H9 (cell line): ENCODE results near the gene ZNF488. TPM values are rescaled to one million over a fixed set of nuclear protein-coding genes. Genes with fewer than 3 reads are reported as not detected.

Experiments used
- DNase-seq: peaks from one replicate; pipeline ENCODE4 v3.0.0-alpha.2; 2017
- H2AFZ ChIP-seq: one replicate; pipeline ENCODE4 v1.6.1; 2013; ENCODE audit warnings: mild to moderate bottlenecking, low read length, control low read depth, moderate library complexity
- H2AK5ac ChIP-seq: 2 replicates; pipeline ENCODE4 v1.6.1; 2013; ENCODE audit warnings: low read length, control low read depth, mixed read lengths; ENCODE audit not compliant: insufficient read length
- H2BK120ac ChIP-seq: one replicate; pipeline ENCODE4 v1.6.1; 2013; ENCODE audit warnings: low read depth, mild to moderate bottlenecking, low read length, control low read depth, inconsistent platforms; ENCODE audit not compliant: poor library complexity, severe bottlenecking
- H2BK12ac ChIP-seq: 2 replicates; pipeline ENCODE4 v1.6.1; 2013; ENCODE audit warnings: low read length, control low read depth, mixed read lengths, low read depth; ENCODE audit not compliant: insufficient read length
- H2BK15ac ChIP-seq: 2 replicates; pipeline ENCODE4 v1.6.1; 2013; ENCODE audit warnings: low read depth, low read length, control low read depth
- H2BK20ac ChIP-seq: one replicate; pipeline ENCODE4 v1.6.1; 2013; ENCODE audit warnings: low read depth, mild to moderate bottlenecking, low read length, control low read depth, inconsistent platforms; ENCODE audit not compliant: poor library complexity, severe bottlenecking
- H2BK5ac ChIP-seq: 2 replicates; pipeline ENCODE4 v1.6.1; 2013; ENCODE audit warnings: low read length, control low read depth, mixed read lengths; ENCODE audit not compliant: insufficient read length
- H3K14ac ChIP-seq: 2 replicates; pipeline ENCODE4 v1.6.1; 2013; ENCODE audit warnings: low read length, control low read depth; ENCODE audit not compliant: insufficient read depth
- H3K18ac ChIP-seq: 2 replicates; pipeline ENCODE4 v1.6.1; 2013; ENCODE audit warnings: low read depth, mild to moderate bottlenecking, mixed read lengths, low read length, control low read depth; ENCODE audit not compliant: insufficient read length
- H3K23ac ChIP-seq: 2 replicates; pipeline ENCODE4 v1.6.1; 2013; ENCODE audit warnings: low read length, control low read depth, mixed read lengths, low read depth; ENCODE audit not compliant: insufficient read length
- H3K23me2 ChIP-seq: 2 replicates; pipeline ENCODE4 v1.6.1; 2013; ENCODE audit warnings: low read depth, mild to moderate bottlenecking, mixed read lengths, low read length, control low read depth; ENCODE audit not compliant: insufficient read length, poor library complexity, severe bottlenecking
- H3K27ac ChIP-seq: 2 replicates; pipeline ENCODE4 v1.5.1; 2013; ENCODE audit warnings: low read length, control low read depth, mixed read lengths, low read depth; ENCODE audit not compliant: insufficient read length
- H3K27me3 ChIP-seq: 2 replicates; pipeline ENCODE4 v1.6.1; 2013; ENCODE audit warnings: low read length, control low read depth, inconsistent platforms; ENCODE audit not compliant: insufficient read depth
- H3K4ac ChIP-seq: 2 replicates; pipeline ENCODE4 v1.6.1; 2013; ENCODE audit warnings: low read depth, mild to moderate bottlenecking, control low read depth, inconsistent platforms, low read length, moderate library complexity
- H3K4me1 ChIP-seq: 2 replicates; pipeline ENCODE4 v1.6.1; 2013; ENCODE audit warnings: low read length, control low read depth, inconsistent platforms; ENCODE audit not compliant: insufficient read depth
- H3K4me2 ChIP-seq: 2 replicates; pipeline ENCODE4 v1.6.1; 2013; ENCODE audit warnings: low read length, control low read depth, mixed read lengths; ENCODE audit not compliant: insufficient read length, insufficient read depth
- H3K56ac ChIP-seq: 2 replicates; pipeline ENCODE4 v1.6.1; 2013; ENCODE audit warnings: low read depth, mild to moderate bottlenecking, mixed read lengths, low read length, control low read depth; ENCODE audit not compliant: insufficient read length
- H3K79me1 ChIP-seq: 2 replicates; pipeline ENCODE4 v1.6.1; 2013; ENCODE audit warnings: low read depth, mild to moderate bottlenecking, moderate library complexity, low read length, control low read depth, inconsistent platforms; ENCODE audit not compliant: insufficient read depth, poor library complexity, severe bottlenecking
- H3K79me2 ChIP-seq: 2 replicates; pipeline ENCODE4 v1.6.1; 2013; ENCODE audit warnings: low read length, control low read depth, inconsistent platforms; ENCODE audit not compliant: insufficient read depth
- H3K9ac ChIP-seq: 2 replicates; pipeline ENCODE4 v1.6.1; 2013; ENCODE audit warnings: low read length, control low read depth, mixed read lengths; ENCODE audit not compliant: insufficient read length; ENCODE audit errors: extremely low read depth
- H3K9me3 ChIP-seq: one replicate; pipeline ENCODE4 v1.6.1; 2013; ENCODE audit warnings: low read depth, low read length, inconsistent platforms; ENCODE audit not compliant: control insufficient read depth
- H3T11ph ChIP-seq: one replicate; pipeline ENCODE4 v1.6.1; 2013; ENCODE audit warnings: mild to moderate bottlenecking, low read length, control low read depth, inconsistent platforms
- H4K20me1 ChIP-seq: one replicate; pipeline ENCODE4 v1.6.1; 2013; ENCODE audit not compliant: control insufficient read depth, insufficient read length, insufficient read depth
- H4K5ac ChIP-seq: 2 replicates; pipeline ENCODE4 v1.6.1; 2013; ENCODE audit warnings: low read depth, mild to moderate bottlenecking, mixed read lengths, low read length, control low read depth; ENCODE audit not compliant: insufficient read length
- H4K8ac ChIP-seq: replicated peaks from 2 replicates; pipeline ENCODE4 v1.6.1; 2013; ENCODE audit warnings: low read length, control low read depth, mixed read lengths, low read depth; ENCODE audit not compliant: insufficient read length
- H4K91ac ChIP-seq: 2 replicates; pipeline ENCODE4 v1.6.1; 2013; ENCODE audit warnings: low read depth, mild to moderate bottlenecking, moderate library complexity, mixed read lengths, low read length, control low read depth; ENCODE audit not compliant: insufficient read length
- H3K27ac Mint-ChIP-seq, 3 experiments: 2 replicates in 2 of 3; 3 replicates in 1 of 3; pipeline ENCODE4 v1.8.0; 2020 to 2021; ENCODE audit warnings: mixed read lengths in 3 of 3, mild to moderate bottlenecking in 1 of 3, moderate library complexity in 1 of 3
- H3K27me3 Mint-ChIP-seq: 2 replicates; pipeline ENCODE4 v1.8.0; 2021; ENCODE audit warnings: low read depth, mild to moderate bottlenecking, moderate library complexity, mixed read lengths
- H3K36me3 Mint-ChIP-seq, 3 experiments: 2 replicates in 2 of 3; 3 replicates in 1 of 3; pipeline ENCODE4 v1.8.0; 2020 to 2021; ENCODE audit warnings: low read depth in 3 of 3, mixed read lengths in 3 of 3; ENCODE audit not compliant: insufficient read depth in 1 of 3
- H3K4me1 Mint-ChIP-seq, 2 experiments: 2 replicates each; pipeline ENCODE4 v1.8.0; 2020; ENCODE audit warnings: mixed read lengths in 2 of 2
- H3K4me3 Mint-ChIP-seq, 2 experiments: 2 replicates in 1 of 2; 3 replicates in 1 of 2; pipeline ENCODE4 v1.8.0; 2020 to 2021; ENCODE audit warnings: mild to moderate bottlenecking in 2 of 2, mixed read lengths in 2 of 2, moderate library complexity in 1 of 2
- H3K9me3 Mint-ChIP-seq, 2 experiments: 2 replicates in 1 of 2; 3 replicates in 1 of 2; pipeline ENCODE4 v1.8.0; 2020; ENCODE audit warnings: mild to moderate bottlenecking in 2 of 2, mixed read lengths in 2 of 2, moderate library complexity in 1 of 2
- CTCF ChIP-seq: fragments of 200-600 bp; sonication (generic); conservative IDR thresholded peaks from 3 replicates; pipeline ENCODE4 v1.8.0; 2021; ENCODE audit warnings: antibody characterized with exemption, mild to moderate bottlenecking
- WGBS: extraction: QIAGEN DNeasy Blood & Tissue Kit; methylation state at CpG from one replicate; pipeline ENCODE4 v1.1.7; 2013; ENCODE audit warnings: missing lambda C conversion rate, low lambda C conversion rate, mixed read lengths; ENCODE audit not compliant: insufficient read length; ENCODE audit errors: extremely low coverage; 5-methylcytosine and 5-hydroxymethylcytosine counted together
- total RNA-seq: library from RNA; stranded (reverse); gene quantifications from 2 replicates; pipeline ENCODE4 v1.2.1, GENCODE V29; 2021

The ZNF488 gene
- total RNA-seq, 1 experiment from 2014 or later, result 2.9 TPM

GRCh38 chr10:47320812-47321211 lies 63.3 kb downstream of the ZNF488 start:
- Mint-ChIP-seq H3K36me3 (no peaks in the 10 kb centered on the region; a peak in 1 of 7 replicates), H3K4me1 (no peaks in the 10 kb centered on the region), H3K4me3 (no peak overlapping the region), H3K27ac (peak overlapping the region in 1 of 3 experiments; percentile 45; a peak in 2 of 7 replicates), H3K27me3 (peaks cover 6% of the 10 kb centered on the region), H3K9me3 (no peaks in the 10 kb centered on the region; a peak in 3 of 5 replicates)
- Histone ChIP-seq H4K8ac (no peak overlapping the region), H2BK120ac (no peak overlapping the region), H4K5ac (no peak overlapping the region), H2BK15ac (no peak overlapping the region), H3K9me3 (no peaks in the 10 kb centered on the region), H3K23me2 (no peaks in the 10 kb centered on the region), H3K4ac (no peak overlapping the region), H2BK12ac (no peak overlapping the region), H2AFZ (no peak overlapping the region), H3K14ac (no peak overlapping the region), H4K91ac (no peak overlapping the region), H3T11ph (no peak overlapping the region), H3K56ac (no peak overlapping the region), H2BK20ac (no peak overlapping the region), H3K23ac (no peak overlapping the region), H3K27me3 (no peaks in the 10 kb centered on the region), H4K20me1 (no peaks in the 10 kb centered on the region), H3K4me1 (no peaks in the 10 kb centered on the region), H3K27ac (no peak overlapping the region), H2AK5ac (no peak overlapping the region), H2BK5ac (no peak overlapping the region), H3K18ac (no peak overlapping the region), H3K79me2 (no peaks in the 10 kb centered on the region), H3K4me2 (no peak overlapping the region), H3K79me1 (no peaks in the 10 kb centered on the region), H3K9ac (no peak overlapping the region)
- DNase-seq, result no peak
- WGBS, result no CpG with 5 or more reads among the region's 6 CpGs
- TF ChIP-seq CTCF, result no peak
